ENCODE results near the gene NADK2. TPM values are rescaled to one million over a fixed set of nuclear protein-coding genes. Genes with fewer than 3 reads are reported as not detected.

The NADK2 gene
- total RNA-seq, 1 donor from 2014 or later = 18.2 TPM

- no peaks in the 10 kb centered on the region for H3K4me1 Mint-ChIP-seq
- H3K4me3 Mint-ChIP-seq = no peak overlapping the region
- peaks cover 31% of the 10 kb centered on the region for H3K36me3 Mint-ChIP-seq (ENCODE audit: low read depth)
- TF ChIP-seq CTCF (IDR thresholded peaks at IDR 0.05) = no peak
- H3K9me3 Mint-ChIP-seq = no peaks in the 10 kb centered on the region
- DNase-seq (no peak), ATAC-seq (ENCODE audit: low read depth) (no peak)
- no peak overlapping the region for H3K27ac Mint-ChIP-seq
- ChIA-PET POLR2A (no interaction called here), CTCF (no interaction called here)
- H3K27me3 Mint-ChIP-seq = no peaks in the 10 kb centered on the region
- intact Hi-C loops (cut with micrococcal nuclease) = no loop called here
Measured at GRCh38 chr5:36222620-36223019, 19.1 kb downstream of the NADK2 start.

GRCh38 chr5:36217988-36218387 is 23.7 kb downstream of the NADK2 start:
- no peaks in the 10 kb centered on the region for H3K4me1 Mint-ChIP-seq
- ATAC-seq (ENCODE audit: low read depth) = no peak
- CTCF ChIA-PET = interaction anchor here (1.3 kb wide), 1 partner anchor 287 kb away, joined by 3 read pairs; no protein-coding TSS in a partner anchor

GRCh38 chr5:36217567-36217966 is 24.2 kb downstream of the NADK2 start:
- Mint-ChIP-seq H3K4me1 (no peaks in the 10 kb centered on the region), H3K9me3 (no peaks in the 10 kb centered on the region), H3K36me3 (ENCODE audit: low read depth) (peaks cover 60% of the 10 kb centered on the region), H3K4me3 (no peak overlapping the region), H3K27ac (no peak overlapping the region), H3K27me3 (no peaks in the 10 kb centered on the region)
- POLR2A ChIA-PET = interaction anchor here (1.2 kb wide), 1 partner anchor 24 kb away, joined by 5 read pairs; the partner anchor contains the start of gene NADK2
- DNase-seq (no peak), ATAC-seq (ENCODE audit: low read depth) (no peak)
- intact Hi-C loops (cut with micrococcal nuclease) = no loop called here
- no peak for TF ChIP-seq CTCF (IDR thresholded peaks at IDR 0.05)
- CTCF ChIA-PET = interaction anchor here (1.3 kb wide), 1 partner anchor 288 kb away, joined by 3 read pairs; no protein-coding TSS in a partner anchor

More at GRCh38 chr5:36217988-36218387, 23.7 kb downstream of the NADK2 start:
- intact Hi-C loops (cut with micrococcal nuclease) = no loop called here
- Mint-ChIP-seq H3K27me3 (no peaks in the 10 kb centered on the region), H3K9me3 (no peaks in the 10 kb centered on the region), H3K27ac (no peak overlapping the region), H3K4me3 (no peak overlapping the region), H3K36me3 (ENCODE audit: low read depth) (peaks cover 57% of the 10 kb centered on the region)
- no peak for TF ChIP-seq CTCF (IDR thresholded peaks at IDR 0.05)
- DNase-seq = no peak
- POLR2A ChIA-PET = interaction anchor here (1.2 kb wide), 1 partner anchor 23 kb away, joined by 5 read pairs; the partner anchor contains the start of gene NADK2

- ATAC-seq (ENCODE audit: low read depth) (no peak), DNase-seq (no peak)
- H3K36me3 Mint-ChIP-seq (ENCODE audit: low read depth) = peaks cover 61% of the 10 kb centered on the region
- POLR2A ChIA-PET = no interaction called here
- no peak for TF ChIP-seq CTCF (IDR thresholded peaks at IDR 0.05)
- H3K4me1 Mint-ChIP-seq = no peaks in the 10 kb centered on the region
- intact Hi-C loops (cut with micrococcal nuclease) = no loop called here
- CTCF ChIA-PET = interaction anchor here (0.8 to 1.5 kb wide), 2 partner anchors 26 to 480 kb away, joined by 3 read pairs; partner anchors contain the start of gene NADK2
- no peaks in the 10 kb centered on the region for H3K9me3 Mint-ChIP-seq
- no peak overlapping the region for H3K4me3 Mint-ChIP-seq
- no peak overlapping the region for H3K27ac Mint-ChIP-seq
- H3K27me3 Mint-ChIP-seq = no peaks in the 10 kb centered on the region
Measured at GRCh38 chr5:36215910-36216309, 25.8 kb downstream of the NADK2 start.

- DNase-seq (no peak), ATAC-seq (ENCODE audit: low read depth) (no peak)
- intact Hi-C loops (cut with micrococcal nuclease) = loop anchor here (1.0 kb wide), 1 partner anchor 293 kb away; no protein-coding TSS in a partner anchor
- TF ChIP-seq CTCF (IDR thresholded peaks at IDR 0.05) = no peak
- H3K27ac Mint-ChIP-seq = no peak overlapping the region
- ChIA-PET CTCF (interaction anchor here (0.9 to 1.5 kb wide), 3 partner anchors 292 to 481 kb away, joined by 3 to 4 read pairs (median 3); no protein-coding TSS in a partner anchor), POLR2A (no interaction called here)
- no peaks in the 10 kb centered on the region for H3K4me1 Mint-ChIP-seq
- H3K4me3 Mint-ChIP-seq = no peak overlapping the region
- H3K36me3 Mint-ChIP-seq (ENCODE audit: low read depth) = peaks cover 56% of the 10 kb centered on the region
- H3K27me3 Mint-ChIP-seq = no peaks in the 10 kb centered on the region
- H3K9me3 Mint-ChIP-seq = no peaks in the 10 kb centered on the region
Measured at GRCh38 chr5:36214436-36214835, 27.3 kb downstream of the NADK2 start.
